GM12801 (cell line): ENCODE measurements around the gene CCDC102B.

Experiments used
- TF ChIP-seq, protein P1 (sequence below): IDR thresholded peaks from one replicate; pipeline ENCODE4 v1.5.1; 2011; ENCODE audit warnings: control low read depth; ENCODE audit not compliant: insufficient read length; ENCODE audit errors: extremely low read depth

The CCDC102B gene

DNA sequence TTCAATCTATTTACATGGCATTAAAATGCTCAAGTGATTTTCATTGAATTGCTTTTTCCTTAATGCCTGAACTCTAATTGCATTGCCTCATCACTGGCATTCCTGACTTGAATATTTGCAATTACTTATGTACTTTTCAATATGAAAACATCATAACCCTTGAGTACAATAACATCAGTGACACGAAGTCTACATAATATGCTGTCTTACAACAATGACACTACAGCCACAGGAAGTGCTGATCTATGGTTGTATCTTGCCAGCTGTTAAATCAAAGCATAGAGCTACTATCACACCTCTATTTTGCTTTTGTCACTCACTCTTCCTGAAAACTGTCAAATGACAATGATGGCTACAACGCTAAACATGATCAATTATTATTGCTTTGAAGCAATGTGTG is 156.9 kb downstream of the CCDC102B start:
- TF ChIP-seq, protein P1, sequence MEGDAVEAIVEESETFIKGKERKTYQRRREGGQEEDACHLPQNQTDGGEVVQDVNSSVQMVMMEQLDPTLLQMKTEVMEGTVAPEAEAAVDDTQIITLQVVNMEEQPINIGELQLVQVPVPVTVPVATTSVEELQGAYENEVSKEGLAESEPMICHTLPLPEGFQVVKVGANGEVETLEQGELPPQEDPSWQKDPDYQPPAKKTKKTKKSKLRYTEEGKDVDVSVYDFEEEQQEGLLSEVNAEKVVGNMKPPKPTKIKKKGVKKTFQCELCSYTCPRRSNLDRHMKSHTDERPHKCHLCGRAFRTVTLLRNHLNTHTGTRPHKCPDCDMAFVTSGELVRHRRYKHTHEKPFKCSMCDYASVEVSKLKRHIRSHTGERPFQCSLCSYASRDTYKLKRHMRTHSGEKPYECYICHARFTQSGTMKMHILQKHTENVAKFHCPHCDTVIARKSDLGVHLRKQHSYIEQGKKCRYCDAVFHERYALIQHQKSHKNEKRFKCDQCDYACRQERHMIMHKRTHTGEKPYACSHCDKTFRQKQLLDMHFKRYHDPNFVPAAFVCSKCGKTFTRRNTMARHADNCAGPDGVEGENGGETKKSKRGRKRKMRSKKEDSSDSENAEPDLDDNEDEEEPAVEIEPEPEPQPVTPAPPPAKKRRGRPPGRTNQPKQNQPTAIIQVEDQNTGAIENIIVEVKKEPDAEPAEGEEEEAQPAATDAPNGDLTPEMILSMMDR: no peak

DNA sequence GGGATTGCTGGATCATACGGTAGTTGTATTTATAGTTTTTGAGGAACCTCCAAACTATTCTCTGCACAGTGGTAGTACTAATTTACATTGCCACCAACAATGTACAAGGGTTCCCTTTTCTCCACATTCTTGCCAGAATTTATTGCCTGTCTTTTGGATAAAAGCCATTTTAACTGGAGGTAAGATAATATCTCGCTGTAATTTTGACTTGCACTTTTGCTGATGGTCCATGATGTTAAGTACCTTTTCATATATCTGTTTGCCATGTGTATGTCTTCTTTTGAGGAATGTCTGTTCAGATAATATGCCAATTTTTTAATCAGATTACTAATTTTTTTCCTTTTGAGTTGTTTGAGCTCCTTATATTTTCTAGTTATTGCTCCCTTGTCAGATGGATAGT is 158.8 kb downstream of the CCDC102B start:
- TF ChIP-seq, protein P1: no peak

DNA sequence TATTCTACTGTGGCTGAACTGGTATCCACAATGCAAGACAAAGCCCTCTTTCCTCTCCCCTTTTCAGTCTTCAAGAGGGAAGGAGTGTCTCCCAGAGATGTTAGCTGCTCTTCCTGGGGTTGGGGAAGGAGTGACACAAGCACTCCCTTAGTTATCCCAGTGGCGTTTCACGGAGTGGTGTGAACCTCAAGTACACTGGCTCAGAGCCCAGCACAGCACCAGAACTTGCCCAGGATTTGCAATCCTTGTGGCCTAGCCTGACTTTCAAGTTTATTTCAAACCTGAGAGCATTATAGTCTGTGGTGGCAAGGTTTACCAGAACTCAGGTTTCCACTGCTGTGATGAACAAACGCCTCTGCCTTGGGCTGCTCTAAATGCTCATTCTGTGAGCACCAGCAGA is 162.5 kb downstream of the CCDC102B start:
- TF ChIP-seq, protein P1: no peak

DNA sequence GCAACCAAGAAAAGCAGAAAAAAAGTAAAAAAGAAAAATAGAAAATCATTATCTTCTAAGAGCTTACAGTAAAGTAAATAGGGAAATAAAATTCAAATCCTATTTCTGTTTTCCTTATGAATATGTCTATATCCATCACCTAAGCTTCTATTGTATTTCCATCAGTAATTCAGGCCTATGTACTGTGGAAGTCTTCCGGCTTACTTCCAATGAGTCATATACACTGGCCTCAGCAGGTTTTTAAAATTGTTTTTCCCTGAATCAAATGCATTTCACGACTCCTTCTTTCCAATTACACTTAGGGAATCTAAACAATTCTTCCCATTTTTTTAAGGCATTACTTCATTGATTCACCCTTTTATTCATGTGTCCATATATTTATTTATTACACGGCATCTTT is 164.7 kb downstream of the CCDC102B start:
- TF ChIP-seq, protein P1: no peak

DNA sequence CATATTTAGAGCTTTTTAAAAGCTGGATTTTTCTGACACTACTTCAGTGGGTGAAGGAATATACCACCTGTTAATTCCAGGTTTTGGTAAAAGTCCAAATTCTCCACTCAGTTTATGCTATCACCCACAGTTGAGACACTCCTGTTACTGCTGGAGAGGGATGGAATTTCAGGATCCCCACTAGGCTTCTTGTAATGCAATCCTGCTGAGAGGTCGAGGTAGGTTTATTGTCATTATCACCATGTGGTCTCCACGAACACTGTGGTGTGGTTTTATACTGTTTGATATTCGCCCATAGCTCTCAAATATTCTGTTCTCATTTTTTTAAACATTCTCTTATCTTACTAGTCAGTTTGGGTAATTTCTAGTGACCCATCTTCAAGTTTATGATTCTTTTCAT is 167.9 kb downstream of the CCDC102B start:
- TF ChIP-seq, protein P1: no peak

DNA sequence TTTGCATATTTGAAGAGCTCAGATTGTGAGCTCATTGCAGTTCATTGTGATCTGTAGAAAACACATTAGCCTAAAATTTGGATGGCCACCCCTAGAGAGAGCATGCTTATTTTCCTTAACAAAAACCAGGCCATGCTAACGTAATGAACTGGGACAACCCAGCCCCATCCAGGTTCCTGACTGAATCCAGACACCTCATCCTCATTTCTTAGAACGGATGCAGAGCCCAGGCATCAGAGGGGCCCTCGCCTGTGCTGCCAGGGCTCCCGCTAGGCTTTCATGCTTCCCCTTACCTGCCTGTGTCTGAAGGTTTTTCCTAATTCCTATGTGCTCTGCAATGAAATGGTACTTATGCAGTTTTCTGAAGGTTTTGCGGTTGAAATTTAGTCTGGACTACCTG is 171.1 kb downstream of the CCDC102B start:
- TF ChIP-seq, protein P1: no peak

DNA sequence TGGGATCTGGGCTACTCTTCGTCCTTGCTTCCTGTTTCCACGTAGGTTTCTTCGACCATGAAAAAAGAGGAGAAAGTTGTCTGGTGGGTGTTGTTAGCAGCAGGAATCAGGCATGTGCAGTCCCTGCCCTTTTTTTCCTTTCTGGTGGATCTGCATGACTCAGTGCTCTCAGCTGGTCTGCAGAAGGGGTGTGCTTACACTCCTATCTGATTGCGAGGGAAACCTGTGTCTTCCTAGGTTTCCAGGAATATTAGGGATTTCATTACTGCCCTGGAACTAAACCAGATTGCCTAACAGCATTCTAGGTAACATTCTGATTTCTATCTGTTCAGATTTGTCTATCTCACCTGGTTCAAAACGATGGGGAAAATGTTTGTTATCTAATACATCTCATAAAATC is 174.3 kb downstream of the CCDC102B start:
- TF ChIP-seq, protein P1: no peak

DNA sequence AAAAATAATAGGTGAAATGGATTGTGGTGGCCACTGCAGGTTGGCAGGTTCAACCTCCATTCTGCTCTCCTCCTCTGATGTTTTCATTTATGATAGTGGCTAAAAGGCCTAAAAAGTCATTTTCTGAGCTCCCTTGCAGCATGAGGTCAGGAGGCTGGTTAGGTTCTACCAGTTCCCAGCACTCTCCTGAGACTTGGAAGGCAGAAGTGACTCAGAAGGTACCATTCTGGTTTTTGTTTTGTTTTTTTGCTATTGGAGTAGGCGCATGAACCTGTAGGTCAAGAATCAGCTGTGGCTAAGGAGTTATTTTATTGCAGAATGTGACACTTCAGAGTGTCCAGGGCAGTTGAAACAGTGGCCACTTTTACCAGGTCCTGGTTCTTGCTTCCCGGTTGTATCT is 181.9 kb downstream of the CCDC102B start:
- TF ChIP-seq, protein P1: no peak
